GM13977 (cell line): ENCODE measurements around the gene GALNTL6.

Source experiments
- DNase-seq: peaks from one replicate; pipeline ENCODE4 v3.0.0; 2012; ENCODE audit warnings: low spot score
- CTCF ChIP-seq: IDR thresholded peaks from 2 replicates; pipeline ENCODE4 v1.5.1; 2012; ENCODE audit warnings: mild to moderate bottlenecking, control low read depth; ENCODE audit not compliant: insufficient read depth; ENCODE audit errors: extremely low read depth, missing control alignments
- in situ Hi-C: fragments of 300-500 bp; cut with MboI; formaldehyde crosslinking; loops from one replicate; pipeline ENCODE4 v1.12.0; 2022; ENCODE audit warnings: low sequenced_read_pairs, low pct_unique_long_range_greater_than_20kb, mixed read lengths, inconsistent platforms; ENCODE audit not compliant: unreplicated experiment

The GALNTL6 gene

GRCh38 chr4:172050911-172051310, 237.7 kb downstream of the GALNTL6 start:
- DNase-seq, result no peak
- TF ChIP-seq CTCF, result no peak
- in situ Hi-C loops, result no loop called here

- no peak for TF ChIP-seq CTCF
- in situ Hi-C loops, result no loop called here
- peak; percentile 5 for DNase-seq
Observed at GRCh38 chr4:172055046-172055445, 241.8 kb downstream of the GALNTL6 start.

- no peak for DNase-seq
- in situ Hi-C loops, result no loop called here
- no peak for TF ChIP-seq CTCF
Observed at GRCh38 chr4:172055498-172055897, 242.3 kb downstream of the GALNTL6 start.

- DNase-seq, result peak; percentile 2
- TF ChIP-seq CTCF, result no peak
- in situ Hi-C loops, result no loop called here
Observed at GRCh38 chr4:172061204-172061603, 248.0 kb downstream of the GALNTL6 start.

GRCh38 chr4:172068506-172068905, 255.3 kb downstream of the GALNTL6 start:
- no peak for TF ChIP-seq CTCF
- in situ Hi-C loops, result no loop called here

GRCh38 chr4:172073590-172073989, 260.4 kb downstream of the GALNTL6 start:
- DNase-seq, result no peak
- no peak for TF ChIP-seq CTCF
- in situ Hi-C loops, result no loop called here

More at GRCh38 chr4:172068506-172068905, 255.3 kb downstream of the GALNTL6 start:
- no peak for DNase-seq

- DNase-seq, result no peak
- no peak for TF ChIP-seq CTCF
- in situ Hi-C loops, result no loop called here
Observed at GRCh38 chr4:172083272-172083671, 270.1 kb downstream of the GALNTL6 start.
